Right ventricle myocardium superior (tissue), 1 donor: Measurements from ENCODE around the gene NPTN. TPM values are rescaled to one million over a fixed set of nuclear protein-coding genes. Genes with fewer than 3 reads are reported as not detected.

ENCODE experiments used
- ATAC-seq: fragments of 200-7000 bp; cut with Tn5 transposase; one replicate; pipeline ENCODE4 v1.9.1; 2020; ENCODE audit warnings: mild to moderate bottlenecking; ENCODE audit not compliant: poor library complexity
- DNase-seq: peaks from one replicate; pipeline ENCODE4 v3.0.0-alpha.2; 2020
- intact Hi-C: fragments of 100-400 bp; cut with DNase I; formaldehyde crosslinking; loops from one replicate; pipeline ENCODE4 v1.11.2; 2022
- long read RNA-seq: library from polyadenylated mRNA; unstranded; transcript quantifications from one replicate; pipeline ENCODE4 v2.0.0, GENCODE V29; 2021
- total RNA-seq: library from RNA; stranded (reverse); fragmentation: NEBNext Ultra II Directional; extraction: Animal tissue kit (Norgen Biotek cat#: 25700); gene quantifications from one replicate; pipeline ENCODE4 v1.2.1, GENCODE V29; 2021
- donor health status: DM: no; HTN: yes; CAD: no; lungs with severe emphysema.

NPTN gene
- 188 TPM for total RNA-seq
- long read RNA-seq, transcript NPTN-202 (8 exons, 2,817 nt), result major isoform, 42 of 65 reads
- long read RNA-seq, partial matches to known transcripts, result 9 of 65 reads
- long read RNA-seq, other reads (novel, unspliced or antisense), result 10 of 65 reads

- DNase-seq (peak; percentile 99), ATAC-seq (peak; percentile 95)
- intact Hi-C loops, result loop anchor here (10.0 kb wide), 1 partner anchor 329 kb away; no protein-coding TSS in a partner anchor
These were observed at the start of gene NPTN for GRCh38 chr15:73633111-73633990. TSS of gene NPTN (minus strand) at chr15:73633389. CDS start at chr15:73633215, 174 bp downstream.

- no peak for ATAC-seq
- DNase-seq, result no peak
- intact Hi-C loops, result no loop called here
These were observed 49.5 kb upstream of the NPTN start for GRCh38 chr15:73682600-73683090.

- DNase-seq (no peak), ATAC-seq (no peak)
- intact Hi-C loops, result no loop called here
These were observed 48.8 kb upstream of the NPTN start for GRCh38 chr15:73681856-73682599.

- no peak for ATAC-seq
- no peak for DNase-seq
- intact Hi-C loops, result no loop called here
These were observed 47.9 kb upstream of the NPTN start for GRCh38 chr15:73681063-73681462.

DNA sequence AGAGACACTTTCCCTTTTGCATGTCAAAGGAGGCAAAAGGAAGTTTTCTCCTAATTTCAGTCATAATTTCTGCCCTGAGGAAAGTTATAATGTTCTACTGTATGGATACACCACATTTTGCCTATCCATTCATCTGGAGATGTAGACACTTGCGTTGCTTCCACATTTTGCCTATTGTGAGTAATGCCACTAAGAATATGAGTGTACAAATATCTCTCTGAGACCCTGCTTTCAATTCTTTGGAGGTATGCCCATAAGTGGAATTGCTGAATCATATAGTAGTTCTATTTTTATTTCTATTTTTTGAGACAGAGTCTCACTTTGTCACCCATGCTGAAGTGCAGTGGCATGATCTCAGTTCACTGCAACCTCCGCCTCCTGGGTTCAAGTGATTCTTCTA is 47.4 kb upstream of the NPTN start:
- no peak for ATAC-seq
- no peak for DNase-seq
- intact Hi-C loops, result no loop called here

DNA sequence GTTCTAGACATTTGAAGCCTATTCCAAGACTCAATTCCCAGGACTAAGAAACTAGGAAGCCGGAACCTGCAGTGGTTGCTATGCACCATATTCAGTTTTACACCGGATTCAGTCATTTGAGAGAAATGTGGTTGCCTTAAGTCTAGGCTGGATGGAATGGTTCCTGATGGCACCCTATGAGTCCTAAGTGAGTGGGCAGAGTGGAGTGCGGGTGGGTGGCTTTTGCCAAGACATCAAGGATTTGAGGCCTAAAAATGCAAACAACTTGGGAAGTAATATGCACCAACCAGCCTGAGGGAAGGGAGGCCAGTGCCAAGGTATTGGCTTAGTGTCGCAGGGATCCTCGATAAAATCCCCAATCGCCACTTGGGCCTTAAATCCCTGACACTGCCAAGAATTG is 46.8 kb upstream of the NPTN start:
- DNase-seq, result no peak
- intact Hi-C loops, result no loop called here
- ATAC-seq, result no peak

DNA sequence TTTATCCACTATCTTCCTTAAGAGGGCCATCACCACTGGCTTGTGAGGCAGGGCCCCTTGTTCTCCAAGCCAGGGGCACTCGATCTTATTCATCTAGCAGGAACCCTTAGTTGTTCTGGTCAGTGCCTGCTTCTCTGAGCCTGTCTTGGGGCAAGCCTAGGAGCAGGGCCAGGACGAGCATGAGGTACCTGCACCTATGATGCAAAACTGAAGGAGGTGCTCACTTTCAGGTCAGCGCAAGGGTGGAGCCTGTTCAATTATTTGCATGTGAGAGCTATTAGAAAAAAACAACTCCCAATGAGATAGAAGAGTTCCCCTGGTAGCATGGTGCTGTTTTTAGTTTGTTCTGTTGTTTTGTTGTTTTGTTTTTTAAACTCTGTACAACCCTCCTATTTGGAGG is 46.0 kb upstream of the NPTN start:
- DNase-seq (no peak), ATAC-seq (no peak)
- intact Hi-C loops, result no loop called here

GRCh38 chr15:73678498-73678897 is 45.3 kb upstream of the NPTN start:
- DNase-seq (no peak), ATAC-seq (no peak)
- intact Hi-C loops, result no loop called here

- intact Hi-C loops, result loop anchor here (1.0 kb wide), 1 partner anchor 23 kb away; no protein-coding TSS in a partner anchor
- no peak for ATAC-seq
- DNase-seq, result no peak
These were observed 44.5 kb upstream of the NPTN start for GRCh38 chr15:73677733-73678132.

- intact Hi-C loops, result loop anchor here (1.0 kb wide), 1 partner anchor 23 kb away; no protein-coding TSS in a partner anchor
- DNase-seq, result peak; percentile 65
- peak; percentile 89 for ATAC-seq
These were observed 44.0 kb upstream of the NPTN start for GRCh38 chr15:73677146-73677607.

DNA sequence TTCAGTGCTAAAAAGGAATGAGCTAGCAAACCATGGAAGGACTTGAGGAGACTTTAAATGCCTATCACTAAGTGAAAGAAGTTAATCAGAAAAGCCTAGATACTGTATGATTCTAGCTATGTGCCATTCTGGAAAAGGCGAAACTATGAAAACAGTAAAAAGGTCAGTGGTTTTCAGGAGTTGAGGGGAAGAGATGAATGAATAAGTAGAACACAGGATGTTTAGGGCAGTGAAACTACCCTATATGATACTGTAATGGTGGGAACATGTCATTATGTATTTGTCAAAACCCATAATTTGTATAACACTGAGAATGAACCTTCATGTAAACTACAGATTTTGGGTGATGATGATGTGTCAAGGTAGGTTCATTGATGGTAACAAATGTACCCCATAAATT is 41.4 kb upstream of the NPTN start:
- ATAC-seq (no peak), DNase-seq (no peak)
- intact Hi-C loops, result no loop called here

DNA sequence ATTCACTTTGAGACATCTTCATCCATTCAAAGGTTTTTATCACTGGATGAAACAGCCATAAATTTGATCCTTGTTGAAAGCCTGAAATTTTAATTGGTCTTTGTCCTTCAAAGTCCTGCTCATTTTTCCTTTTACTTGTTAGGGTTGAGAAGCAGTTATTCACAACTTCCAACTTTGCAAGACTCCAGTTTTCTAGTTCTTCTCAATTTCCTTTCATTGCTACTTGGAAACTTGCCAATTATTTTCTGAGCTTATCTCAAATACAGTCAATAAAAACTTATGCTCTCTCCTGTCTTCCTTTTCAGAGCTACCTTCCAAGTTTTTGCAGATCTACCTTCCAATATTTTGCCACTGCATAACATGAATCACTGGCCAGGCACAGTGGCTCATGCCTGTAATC is 27.3 kb upstream of the NPTN start:
- intact Hi-C loops, result no loop called here
- DNase-seq, result no peak
- no peak for ATAC-seq

GRCh38 chr15:73658645-73659044 is 25.5 kb upstream of the NPTN start:
- DNase-seq (no peak), ATAC-seq (no peak)
- intact Hi-C loops, result no loop called here

- no peak for DNase-seq
- intact Hi-C loops, result no loop called here
- ATAC-seq, result no peak
These were observed 22.5 kb upstream of the NPTN start for GRCh38 chr15:73655724-73656123.

DNA sequence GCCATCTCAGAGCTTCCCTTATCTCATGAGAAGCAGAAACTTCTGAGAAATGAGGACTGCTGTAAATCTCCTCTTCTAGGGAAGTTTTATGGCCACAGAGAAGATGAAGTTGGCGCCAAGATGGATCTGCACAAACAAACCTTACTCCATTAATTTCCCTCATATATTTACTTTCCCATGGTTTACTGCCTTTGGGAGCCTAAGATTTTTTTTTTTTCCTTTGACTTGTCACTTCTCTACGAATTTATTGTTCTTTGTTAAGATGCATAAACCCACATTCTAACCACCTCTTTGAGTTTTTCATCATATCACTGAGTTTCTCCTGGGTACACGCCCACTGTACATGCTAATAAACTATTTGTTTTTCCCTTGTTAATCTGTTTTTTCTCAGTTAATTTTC is 21.5 kb upstream of the NPTN start:
- DNase-seq, result no peak
- no peak for ATAC-seq
- intact Hi-C loops, result no loop called here

GRCh38 chr15:73650416-73651126 is 17.4 kb upstream of the NPTN start:
- ATAC-seq, result no peak
- intact Hi-C loops, result no loop called here
- DNase-seq, result no peak

- intact Hi-C loops, result no loop called here
- DNase-seq (no peak), ATAC-seq (no peak)
These were observed 14.8 kb upstream of the NPTN start for GRCh38 chr15:73648014-73648295.

DNA sequence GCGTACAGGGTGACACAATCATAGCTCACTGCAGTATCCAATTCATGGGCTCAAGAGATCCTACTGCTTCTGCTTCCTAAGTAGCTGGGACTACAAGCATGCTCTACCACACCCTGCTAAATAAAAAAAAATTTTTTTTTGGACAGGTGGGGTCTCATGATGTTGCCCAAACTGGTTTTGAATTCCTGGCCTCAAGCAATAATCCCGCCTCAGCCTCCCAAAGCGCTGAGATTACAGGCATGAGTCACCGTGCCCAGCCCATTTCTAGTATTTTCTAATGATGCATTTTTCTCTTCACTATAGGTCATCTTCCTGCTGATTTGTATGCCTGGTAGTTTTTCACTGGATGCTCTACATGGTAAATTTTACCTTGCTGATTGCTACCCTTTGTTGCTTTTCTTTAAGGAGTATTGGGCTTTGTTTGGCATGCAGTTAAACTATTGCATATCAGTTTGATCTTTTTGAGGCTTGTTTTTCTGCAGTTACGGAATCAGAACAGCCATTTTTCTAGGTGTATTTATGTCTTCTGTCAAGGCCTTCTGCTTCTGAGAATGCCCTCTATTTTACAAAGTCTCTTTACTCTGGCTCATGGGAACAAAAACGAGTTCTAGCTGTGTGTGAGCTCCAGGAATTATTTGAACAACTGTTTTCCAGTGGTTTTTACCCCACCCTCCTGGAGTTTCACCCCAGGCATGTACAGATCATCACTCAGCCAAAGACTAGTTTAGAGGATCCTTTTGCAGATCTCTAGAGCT is 14.2 kb upstream of the NPTN start:
- no peak for DNase-seq
- no peak for ATAC-seq
- intact Hi-C loops, result no loop called here
